GM18868 (cell line): ENCODE data around the gene RASL11B.

Source experiments
- ATAC-seq: cut with Tn5 transposase; IDR thresholded peaks from one replicate; pipeline ENCODE4 v1.9.1; 2021; ENCODE audit warnings: mild to moderate bottlenecking, moderate library complexity; ENCODE audit not compliant: unreplicated experiment

RASL11B gene

DNA sequence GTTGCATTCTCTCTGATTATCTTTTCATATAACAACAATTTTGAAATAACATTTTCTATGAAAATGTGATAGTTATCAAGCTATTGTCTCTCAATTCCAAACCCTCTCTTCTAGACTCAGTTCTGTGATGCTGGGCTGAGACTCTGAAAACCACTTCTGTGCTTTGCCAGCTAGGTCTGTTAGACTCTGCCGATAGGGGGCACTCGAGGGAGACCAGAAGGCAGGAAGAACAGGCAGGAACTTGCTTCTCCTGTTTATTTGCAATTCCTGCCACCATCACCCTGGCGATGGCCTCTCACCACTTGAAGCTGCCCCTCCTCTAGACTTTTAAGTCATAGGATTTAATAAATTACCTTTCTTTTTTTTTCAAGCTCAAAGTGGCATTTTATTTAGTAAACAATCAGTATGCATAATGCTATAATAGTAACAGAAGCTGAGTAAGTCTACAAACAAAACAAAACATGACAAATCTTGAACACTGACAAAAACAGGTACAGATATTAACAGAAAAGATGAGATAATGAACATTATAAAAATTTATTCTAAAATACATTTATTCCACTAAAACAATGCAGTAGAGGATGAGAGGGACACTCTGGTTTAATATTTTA is 49.7 kb downstream of the RASL11B start:
- ATAC-seq: peak; percentile 76

DNA sequence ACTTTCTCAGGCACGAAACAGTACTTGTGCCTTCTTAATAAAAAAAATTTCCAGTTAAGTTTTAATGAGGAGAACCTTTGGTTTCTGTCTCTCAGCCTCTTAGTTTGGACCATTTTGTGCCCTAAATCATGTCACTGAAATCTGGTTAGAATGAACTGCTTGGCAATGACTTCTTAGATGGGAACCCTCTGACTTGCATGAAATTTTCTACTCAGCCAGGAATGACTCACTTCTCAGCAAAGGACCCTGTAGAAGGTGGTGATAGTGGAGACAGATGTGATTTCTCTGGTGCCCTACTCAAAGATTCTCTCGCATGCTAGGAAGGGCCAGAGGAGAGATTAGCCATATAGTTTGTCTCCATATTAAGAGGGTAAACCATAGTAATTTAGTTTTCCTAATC is 50.5 kb downstream of the RASL11B start:
- ATAC-seq: no peak

DNA sequence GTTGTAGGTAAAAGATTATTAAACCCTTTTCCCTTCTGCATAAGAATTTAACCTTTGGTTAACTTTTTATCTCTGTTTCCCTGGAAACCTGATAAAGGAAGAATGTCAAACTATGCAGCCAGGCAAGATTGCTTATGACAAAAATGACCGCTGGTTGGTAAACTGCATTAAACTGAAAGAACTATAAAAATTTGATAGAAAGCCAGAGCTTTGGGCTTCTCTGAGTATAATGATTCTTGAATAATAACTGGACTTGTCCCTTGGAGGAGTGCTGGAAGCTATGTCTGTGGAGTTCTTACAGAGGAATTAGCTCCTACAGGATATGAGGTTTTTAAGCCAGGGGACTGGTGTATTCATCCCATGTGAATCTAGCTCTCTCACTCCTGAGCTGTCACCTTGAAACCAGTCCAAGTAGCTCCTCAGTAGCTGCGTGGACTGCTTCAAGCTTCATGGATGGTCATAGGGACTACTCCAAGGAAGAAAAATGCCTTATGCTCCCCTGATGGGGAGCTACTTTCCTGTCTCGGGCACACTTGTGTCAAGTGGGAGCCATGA is 52.0 kb downstream of the RASL11B start:
- no peak for ATAC-seq

DNA sequence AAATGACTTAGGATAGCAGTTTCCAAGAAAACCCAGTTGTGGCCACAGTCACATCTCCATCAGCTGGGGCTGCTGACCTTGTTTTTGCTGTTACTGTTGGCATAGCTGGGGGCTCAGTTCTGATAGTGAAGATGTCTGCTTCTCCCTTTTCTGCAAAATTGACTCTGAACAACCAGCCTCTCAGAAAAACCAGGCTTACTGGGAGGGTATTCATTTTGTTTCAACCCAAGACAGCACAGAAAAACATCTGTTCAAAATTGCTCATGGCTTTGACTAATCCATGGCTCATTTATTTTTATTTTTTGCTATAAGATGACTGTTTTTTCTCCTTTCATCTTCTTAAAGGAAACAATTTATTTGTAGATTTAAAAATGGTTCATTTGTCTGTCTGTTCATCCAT is 53.1 kb downstream of the RASL11B start:
- ATAC-seq: no peak

DNA sequence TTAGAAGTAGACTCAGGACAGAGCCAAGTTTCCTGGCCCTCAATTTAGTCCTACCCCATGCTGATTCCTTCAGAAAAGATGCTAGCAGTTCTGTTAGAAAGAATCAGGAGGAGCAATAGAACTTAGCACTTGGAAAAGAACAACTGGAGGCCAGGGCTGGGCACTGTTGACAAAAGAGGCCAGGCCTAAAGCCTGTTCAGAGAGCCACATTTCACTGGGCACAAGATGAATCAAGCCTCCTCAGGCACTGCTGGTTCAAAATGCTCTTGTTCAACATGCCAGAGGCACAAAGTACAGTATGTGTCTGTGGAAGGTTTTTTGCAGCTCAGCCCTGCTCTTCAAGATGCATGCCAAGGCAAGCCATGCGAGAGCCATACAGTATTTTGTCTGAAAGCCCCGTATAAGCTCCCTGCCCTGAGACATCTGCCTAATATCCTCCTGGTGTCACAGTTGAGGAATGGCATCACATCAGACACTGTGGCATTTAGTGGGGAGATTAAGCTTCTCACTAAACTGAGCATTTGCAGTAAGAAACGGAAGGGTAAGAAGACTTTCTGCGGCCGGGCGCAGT is 53.7 kb downstream of the RASL11B start:
- no peak for ATAC-seq
